Mesenchymal stem cell (in vitro differentiated cells and primary cell): ENCODE data around the gene CRACDL.
A peak's percentile ranks its signal among the peaks of the same experiment; 100 is the strongest.

ENCODE experiments used
- DNase-seq: peaks from one replicate; pipeline ENCODE4 v3.0.0-alpha.2; 2013
- H2AFZ ChIP-seq: one replicate; pipeline ENCODE4 v1.6.1; 2013; ENCODE audit warnings: low read depth, mild to moderate bottlenecking, control low read depth, inconsistent platforms, low read length, moderate library complexity
- H2AK5ac ChIP-seq: 2 replicates; pipeline ENCODE4 v1.6.1; 2013; ENCODE audit warnings: low read length, moderate library complexity, mild to moderate bottlenecking, inconsistent platforms; ENCODE audit not compliant: severe bottlenecking
- H2BK120ac ChIP-seq: one replicate; pipeline ENCODE4 v1.6.1; 2013; ENCODE audit warnings: low read depth, mild to moderate bottlenecking, inconsistent platforms, low read length, moderate library complexity
- H2BK12ac ChIP-seq, 2 experiments: one replicate each; pipeline ENCODE4 v1.6.1; 2013; ENCODE audit warnings: inconsistent platforms in 2 of 2, low read length in 2 of 2, mild to moderate bottlenecking in 2 of 2, moderate library complexity in 2 of 2, control low read depth in 1 of 2
- H2BK15ac ChIP-seq: one replicate; pipeline ENCODE4 v1.6.1; 2013; ENCODE audit warnings: mild to moderate bottlenecking, low read depth, inconsistent platforms; ENCODE audit not compliant: poor library complexity, severe bottlenecking
- H2BK5ac ChIP-seq: 2 replicates; pipeline ENCODE4 v1.6.1; 2013; ENCODE audit warnings: low read depth, mild to moderate bottlenecking, low read length, control low read depth, inconsistent platforms; ENCODE audit not compliant: poor library complexity, severe bottlenecking
- H3K14ac ChIP-seq, 2 experiments: one replicate each; pipeline ENCODE4 v1.6.1; 2013; ENCODE audit warnings: inconsistent platforms in 2 of 2, low read length in 2 of 2, control low read depth in 1 of 2, mild to moderate bottlenecking in 1 of 2, moderate library complexity in 1 of 2
- H3K18ac ChIP-seq, 2 experiments: one replicate each; pipeline ENCODE4 v1.6.1; 2013; ENCODE audit warnings: inconsistent platforms in 2 of 2, low read length in 2 of 2, control low read depth in 1 of 2, low read depth in 1 of 2, mild to moderate bottlenecking in 1 of 2
- H3K23ac ChIP-seq, 2 experiments: one replicate each; pipeline ENCODE4 v1.6.1; 2013; ENCODE audit warnings: inconsistent platforms in 2 of 2, low read length in 2 of 2, mild to moderate bottlenecking in 2 of 2, moderate library complexity in 2 of 2, control low read depth in 1 of 2
- H3K27ac ChIP-seq: 2 replicates; pipeline ENCODE4 v1.5.1; 2013; ENCODE audit warnings: mild to moderate bottlenecking, moderate library complexity, low read length, control low read depth, inconsistent platforms; ENCODE audit not compliant: poor library complexity, severe bottlenecking
- H3K27me3 ChIP-seq, 2 experiments: 2 replicates each; pipeline versions ENCODE4 v1.6.1 to v1.7.0; 2013; ENCODE audit warnings: low read length in 2 of 2, mild to moderate bottlenecking in 2 of 2, moderate library complexity in 2 of 2, control low read depth in 1 of 2, inconsistent platforms in 1 of 2; ENCODE audit not compliant: control insufficient read depth in 1 of 2, insufficient read depth in 1 of 2
- H3K36me3 ChIP-seq, 2 experiments: 2 replicates each; pipeline versions ENCODE4 v1.6.1 to v1.7.0; 2013; ENCODE audit warnings: low read length in 2 of 2, control low read depth in 1 of 2, inconsistent platforms in 1 of 2, low read depth in 1 of 2, mild to moderate bottlenecking in 1 of 2; ENCODE audit not compliant: insufficient read depth in 2 of 2, control insufficient read depth in 1 of 2
- H3K4ac ChIP-seq, 2 experiments: one replicate each; pipeline ENCODE4 v1.6.1; 2013; ENCODE audit warnings: inconsistent platforms in 2 of 2, low read length in 2 of 2, mild to moderate bottlenecking in 2 of 2, moderate library complexity in 2 of 2, control low read depth in 1 of 2, low read depth in 1 of 2
- H3K4me1 ChIP-seq: 2 replicates; pipeline ENCODE4 v1.6.1; 2013; ENCODE audit warnings: low read depth, low read length, control low read depth; ENCODE audit not compliant: control insufficient read depth, insufficient read depth
- H3K4me2 ChIP-seq: 2 replicates; pipeline ENCODE4 v1.6.1; 2013; ENCODE audit warnings: low read length, mild to moderate bottlenecking, inconsistent platforms; ENCODE audit not compliant: poor library complexity, severe bottlenecking
- H3K4me3 ChIP-seq, 2 experiments: 2 replicates each; pipeline versions ENCODE4 v1.5.1 to v1.7.0; 2013; ENCODE audit warnings: low read length in 2 of 2, mild to moderate bottlenecking in 2 of 2, control low read depth in 1 of 2, low read depth in 1 of 2; ENCODE audit not compliant: insufficient read depth in 1 of 2
- H3K79me1 ChIP-seq: replicated peaks from 2 replicates; pipeline ENCODE4 v1.6.1; 2013; ENCODE audit warnings: mild to moderate bottlenecking, control low read depth, low read length, inconsistent platforms; ENCODE audit not compliant: poor library complexity, severe bottlenecking
- H3K9ac ChIP-seq: 2 replicates; pipeline ENCODE4 v1.7.0; 2013; ENCODE audit warnings: mild to moderate bottlenecking, low read length, moderate library complexity
- H3K9me3 ChIP-seq: 2 replicates; pipeline ENCODE4 v1.7.0; 2013; ENCODE audit warnings: mild to moderate bottlenecking, low read length; ENCODE audit not compliant: control insufficient read depth
- H4K8ac ChIP-seq: one replicate; pipeline ENCODE4 v1.6.1; 2013; ENCODE audit warnings: inconsistent platforms, mild to moderate bottlenecking, low read length, moderate library complexity
- H4K91ac ChIP-seq: one replicate; pipeline ENCODE4 v1.6.1; 2013; ENCODE audit warnings: mild to moderate bottlenecking, low read length, inconsistent platforms
- WGBS: methylation state at CpG from one replicate; pipeline ENCODE4 v1.1.7; 2013; ENCODE audit warnings: mixed read lengths; 5-methylcytosine and 5-hydroxymethylcytosine counted together

Gene CRACDL

GRCh38 chr2:98911376-98912154, 24.5 kb downstream of the CRACDL start:
- no peak overlapping the region for H3K23ac ChIP-seq
- H3K4ac ChIP-seq, result no peak overlapping the region
- no peak overlapping the region for H2BK12ac ChIP-seq
- no peak overlapping the region for H4K91ac ChIP-seq
- peaks cover 41% of the 10 kb centered on the region for H3K4me1 ChIP-seq
- no peak overlapping the region for H2BK120ac ChIP-seq
- H3K79me1 ChIP-seq, result no peaks in the 10 kb centered on the region
- H3K9me3 ChIP-seq, result no peaks in the 10 kb centered on the region
- H2BK5ac ChIP-seq, result no peak overlapping the region
- no peak overlapping the region for H3K4me3 ChIP-seq
- H2AK5ac ChIP-seq, result peak overlapping the region; percentile 72
- H3K18ac ChIP-seq, result no peak overlapping the region
- no peak overlapping the region for H3K9ac ChIP-seq
- peaks cover 0 to 3% of the 10 kb centered on the region in 2 experiments for H3K36me3 ChIP-seq
- no peak for DNase-seq
- H2AFZ ChIP-seq, result no peak overlapping the region
- peak overlapping the region; percentile 47 for H3K27ac ChIP-seq
- H2BK15ac ChIP-seq, result no peak overlapping the region
- no peak overlapping the region for H4K8ac ChIP-seq
- WGBS, result 92% methylated on average over 17 of the region's 17 CpGs
- peaks cover 0 to 6% of the 10 kb centered on the region in 2 experiments for H3K27me3 ChIP-seq
- H3K14ac ChIP-seq, result no peak overlapping the region
- H3K4me2 ChIP-seq, result no peak overlapping the region

- H2BK12ac ChIP-seq, result no peak overlapping the region
- H4K8ac ChIP-seq, result no peak overlapping the region
- H3K23ac ChIP-seq, result no peak overlapping the region
- H3K4me1 ChIP-seq, result peaks cover 40% of the 10 kb centered on the region
- H2BK120ac ChIP-seq, result no peak overlapping the region
- H3K79me1 ChIP-seq, result no peaks in the 10 kb centered on the region
- no peaks in the 10 kb centered on the region for H3K9me3 ChIP-seq
- H2AK5ac ChIP-seq, result peak overlapping the region; percentile 72
- no peak overlapping the region for H3K4me3 ChIP-seq
- H3K27me3 ChIP-seq, result peaks cover 0 to 6% of the 10 kb centered on the region in 2 experiments
- DNase-seq, result no peak
- WGBS, result 92% methylated on average over 7 of the region's 7 CpGs
- no peak overlapping the region for H3K14ac ChIP-seq
- no peak overlapping the region for H3K18ac ChIP-seq
- no peak overlapping the region for H3K4me2 ChIP-seq
- no peak overlapping the region for H2AFZ ChIP-seq
- H3K36me3 ChIP-seq, result peaks cover 0 to 3% of the 10 kb centered on the region in 2 experiments
- no peak overlapping the region for H3K4ac ChIP-seq
- peak overlapping the region; percentile 9 for H4K91ac ChIP-seq
- no peak overlapping the region for H2BK5ac ChIP-seq
- H3K9ac ChIP-seq, result no peak overlapping the region
- H2BK15ac ChIP-seq, result peak overlapping the region; percentile 36
- no peak overlapping the region for H3K27ac ChIP-seq
These were observed 25.0 kb downstream of the CRACDL start for GRCh38 chr2:98911126-98911375.

- Histone ChIP-seq H3K4me1 (peaks cover 38% of the 10 kb centered on the region), H3K4me2 (no peak overlapping the region), H3K4me3 (no peak overlapping the region), H3K4ac (no peak overlapping the region), H2BK15ac (no peak overlapping the region), H3K23ac (no peak overlapping the region), H3K18ac (no peak overlapping the region), H3K36me3 (peaks cover 0 to 3% of the 10 kb centered on the region in 2 experiments), H4K91ac (no peak overlapping the region), H2BK5ac (no peak overlapping the region), H3K9me3 (no peaks in the 10 kb centered on the region), H3K14ac (no peak overlapping the region), H3K79me1 (no peaks in the 10 kb centered on the region), H3K27ac (no peak overlapping the region), H2AK5ac (peak overlapping the region; percentile 72), H2BK120ac (no peak overlapping the region), H3K9ac (no peak overlapping the region), H4K8ac (no peak overlapping the region), H3K27me3 (peaks cover 0 to 6% of the 10 kb centered on the region in 2 experiments), H2BK12ac (no peak overlapping the region), H2AFZ (no peak overlapping the region)
- WGBS, result 90% methylated on average over 9 of the region's 10 CpGs
- no peak for DNase-seq
These were observed 25.5 kb downstream of the CRACDL start for GRCh38 chr2:98910349-98911125.
